Measurements from ENCODE around the gene NQO2.

NQO2 gene

GRCh38 chr6:3005077-3005476 is 5.4 kb downstream of the NQO2 start:
- no peak overlapping the region for H3K27ac ChIP-seq (ENCODE audit: extremely low read depth, low read depth, low read length)
- peaks cover 0 to 41% of the 10 kb centered on the region in 2 experiments; a peak in 2 of 3 replicates for H3K36me3 ChIP-seq (ENCODE audit: control insufficient read depth in 2 of 2, insufficient read depth in 1 of 2, low read length in 2 of 2)
- ChIA-PET POLR2A (no interaction called here), CTCF (interaction anchor here (1.0 kb wide), 1 partner anchor 34 kb away, joined by 3 read pairs; no protein-coding TSS in a partner anchor)
- TF ChIP-seq HOXC10 (CRISPR knock-in tag; IDR thresholded peaks at IDR 0.05) (no peak), SP2 (tag by site-specific recombination; IDR thresholded peaks at IDR 0.05) (no peak), AEBP2 (tag by site-specific recombination; IDR thresholded peaks at IDR 0.05; ENCODE audit: borderline replicate concordance) (no peak), ZBTB6 (tag by site-specific recombination; IDR thresholded peaks at IDR 0.05) (no peak), ZBTB11 (tag by site-specific recombination; conservative IDR thresholded peaks at IDR 0.05; ENCODE audit: low read depth) (no peak), ZBTB10 (tag by site-specific recombination; IDR thresholded peaks at IDR 0.05) (no peak), HIC1 (tag by site-specific recombination; IDR thresholded peaks at IDR 0.05) (no peak), BCL11B (tag by site-specific recombination; IDR thresholded peaks at IDR 0.05; ENCODE audit: low read depth) (no peak), ZNF677 (tag by site-specific recombination; IDR thresholded peaks at IDR 0.05) (no peak), CTCF (tag by site-specific recombination; IDR thresholded peaks at IDR 0.05) (no peak), ZNF830 (tag by site-specific recombination; IDR thresholded peaks at IDR 0.05; ENCODE audit: low read depth) (no peak), GLI2 (tag by site-specific recombination; IDR thresholded peaks at IDR 0.05; ENCODE audit: borderline replicate concordance, low read depth) (no peak), IKZF3 (tag by site-specific recombination; IDR thresholded peaks at IDR 0.05) (no peak), ZBTB17 (tag by site-specific recombination; IDR thresholded peaks at IDR 0.05) (no peak)
- no peaks in the 10 kb centered on the region for H3K9me3 ChIP-seq (ENCODE audit: control insufficient read depth, insufficient read depth, low read depth, low read length)
- H3K4me3 ChIP-seq (ENCODE audit: low read depth, low read length), result no peak overlapping the region
- H3K4me1 ChIP-seq (ENCODE audit: control insufficient read depth, insufficient read depth, low read length), result no peaks in the 10 kb centered on the region
